ENCODE results near the gene UBE2R2. TPM values are rescaled to one million over a fixed set of nuclear protein-coding genes. Genes with fewer than 3 reads are reported as not detected.

Gene UBE2R2
- total RNA-seq, 1 donor from 2014 or later = 34.2 TPM

GRCh38 chr9:33813712-33814641, 3.0 kb upstream of the UBE2R2 start:
- peak; percentile 55 for DNase-seq (ENCODE audit: low read depth)
- H3K4me3 ChIP-seq (ENCODE audit: low read depth, low read length) = no peak overlapping the region
- TF ChIP-seq CTCF (IDR thresholded peaks at IDR 0.05; ENCODE audit: insufficient read depth, low read length, poor library complexity, severe bottlenecking) = peak; percentile 72
- no peaks in the 10 kb centered on the region for H3K36me3 ChIP-seq (ENCODE audit: control insufficient read depth, insufficient read depth, low read length)
- H3K27me3 ChIP-seq (ENCODE audit: control insufficient read depth, insufficient read depth, low read length) = no peaks in the 10 kb centered on the region

DNA sequence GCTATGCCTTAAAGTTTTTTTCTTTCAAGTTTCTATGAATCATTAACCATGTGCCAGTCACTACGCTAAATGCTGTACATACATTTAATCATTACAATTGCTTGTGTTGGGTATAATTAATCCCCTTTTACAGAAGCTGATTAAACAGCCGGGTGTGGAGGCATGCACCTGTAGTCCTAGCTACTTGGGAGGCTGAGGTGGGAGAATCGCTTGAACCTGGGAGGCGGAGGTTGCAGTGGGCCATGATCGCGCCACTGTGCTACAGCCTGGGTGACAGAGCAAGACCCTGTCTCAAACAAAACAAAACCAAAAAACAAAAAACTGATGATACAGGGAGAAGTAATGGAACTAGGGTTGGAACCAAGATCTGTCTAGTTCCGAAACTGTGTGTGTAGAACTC, 1.2 kb upstream of the UBE2R2 start:
- Histone ChIP-seq H3K36me3 (ENCODE audit: control insufficient read depth, insufficient read depth, low read length) (no peaks in the 10 kb centered on the region), H3K27me3 (ENCODE audit: control insufficient read depth, insufficient read depth, low read length) (no peaks in the 10 kb centered on the region), H3K4me3 (ENCODE audit: low read depth, low read length) (no peak overlapping the region)
- no peak for TF ChIP-seq CTCF (IDR thresholded peaks at IDR 0.05; ENCODE audit: insufficient read depth, low read length, poor library complexity, severe bottlenecking)
- no peak for DNase-seq (ENCODE audit: low read depth)

DNA sequence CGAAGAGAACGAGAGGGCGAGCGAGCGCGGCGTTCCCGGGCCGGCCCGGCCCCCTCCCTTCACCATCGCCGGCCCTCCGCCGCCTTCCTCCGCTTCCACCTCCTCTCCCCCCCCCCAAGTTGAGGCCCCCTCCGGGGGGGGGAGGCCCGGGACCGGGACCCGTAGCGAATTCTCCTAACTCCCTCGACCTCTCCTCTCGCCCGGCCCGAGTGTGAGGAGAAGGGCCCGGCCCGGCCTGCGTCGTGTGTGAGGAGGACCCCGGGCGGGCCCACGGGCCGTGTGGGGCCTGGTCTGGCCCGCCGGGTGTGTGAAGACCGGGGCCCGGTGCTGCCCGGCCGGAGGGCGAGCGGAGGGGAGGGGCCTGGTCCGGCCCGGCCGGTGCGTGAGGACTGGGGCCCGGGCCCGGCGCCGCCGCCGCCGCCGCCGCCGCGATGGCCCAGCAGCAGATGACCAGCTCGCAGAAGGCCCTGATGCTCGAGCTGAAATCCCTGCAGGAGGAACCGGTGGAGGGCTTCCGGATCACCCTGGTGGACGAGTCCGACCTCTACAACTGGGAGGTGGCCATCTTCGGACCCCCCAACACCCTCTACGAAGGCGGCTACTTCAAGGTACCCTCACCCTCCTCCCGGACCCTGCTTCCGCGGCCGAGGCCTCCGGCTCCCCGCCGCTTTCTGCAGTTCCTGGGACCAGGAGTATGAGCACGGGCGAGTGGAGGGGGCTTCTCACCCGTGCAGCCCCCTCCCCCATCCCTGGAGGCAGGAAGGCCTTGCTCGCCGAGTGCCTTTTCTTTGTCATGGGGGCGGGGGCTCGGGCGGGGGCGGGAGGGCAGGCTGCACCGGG, 587 bp downstream of the UBE2R2 start:
- no peaks in the 10 kb centered on the region for H3K36me3 ChIP-seq (ENCODE audit: control insufficient read depth, insufficient read depth, low read length)
- peak overlapping the region; percentile 78 for H3K4me3 ChIP-seq (ENCODE audit: low read depth, low read length)
- DNase-seq (ENCODE audit: low read depth) = no peak
- TF ChIP-seq CTCF (IDR thresholded peaks at IDR 0.05; ENCODE audit: insufficient read depth, low read length, poor library complexity, severe bottlenecking) = peak; percentile 9
- no peaks in the 10 kb centered on the region for H3K27me3 ChIP-seq (ENCODE audit: control insufficient read depth, insufficient read depth, low read length)

- no peak for DNase-seq (ENCODE audit: low read depth)
- Histone ChIP-seq H3K4me3 (ENCODE audit: low read depth, low read length) (peak overlapping the region; percentile 78), H3K36me3 (ENCODE audit: control insufficient read depth, insufficient read depth, low read length) (no peaks in the 10 kb centered on the region), H3K27me3 (ENCODE audit: control insufficient read depth, insufficient read depth, low read length) (no peaks in the 10 kb centered on the region)
- no peak for TF ChIP-seq CTCF (IDR thresholded peaks at IDR 0.05; ENCODE audit: insufficient read depth, low read length, poor library complexity, severe bottlenecking)
Measured at GRCh38 chr9:33818167-33818846, 1.3 kb downstream of the UBE2R2 start.

DNA sequence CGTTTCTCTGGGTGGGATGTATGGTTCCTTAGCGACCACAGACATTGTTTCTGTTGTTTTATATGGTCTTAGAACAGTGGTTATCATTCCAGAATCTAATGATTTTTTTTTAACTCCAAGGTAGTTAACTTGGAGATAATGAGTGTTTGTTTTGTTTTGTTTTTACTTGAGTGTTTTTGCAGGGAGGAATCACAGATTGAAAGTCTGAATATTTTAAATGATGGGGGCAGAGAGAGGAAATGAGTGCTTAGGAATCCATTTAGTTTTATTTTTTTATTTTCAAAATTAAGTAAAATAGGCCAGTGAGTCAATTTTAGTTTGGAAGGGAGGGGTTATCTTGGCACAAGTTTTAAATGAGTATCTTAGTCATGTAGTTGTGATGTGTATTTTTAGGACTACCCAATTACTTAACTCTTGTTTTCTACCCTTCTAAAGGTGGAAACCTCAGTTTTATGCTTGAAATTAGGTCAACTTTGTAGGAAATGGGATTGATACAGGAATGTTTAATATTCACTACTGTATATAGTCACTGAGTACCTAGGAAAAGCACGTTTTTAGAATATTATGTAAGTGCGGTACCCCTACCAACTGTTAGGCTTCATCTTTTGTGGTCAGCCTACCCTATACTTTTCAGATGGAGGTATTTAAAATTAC, 2.0 kb downstream of the UBE2R2 start:
- Histone ChIP-seq H3K4me3 (ENCODE audit: low read depth, low read length) (peak overlapping the region; percentile 78), H3K27me3 (ENCODE audit: control insufficient read depth, insufficient read depth, low read length) (no peaks in the 10 kb centered on the region), H3K36me3 (ENCODE audit: control insufficient read depth, insufficient read depth, low read length) (no peaks in the 10 kb centered on the region)
- no peak for DNase-seq (ENCODE audit: low read depth)
- TF ChIP-seq CTCF (IDR thresholded peaks at IDR 0.05; ENCODE audit: insufficient read depth, low read length, poor library complexity, severe bottlenecking) = no peak
